KOPT-K1 (cell line): ENCODE data around the gene ZNF346.
"Not testable (repeated sequence)": the region's sequence is repeated elsewhere in the genome, so short reads cannot be mapped to it uniquely, and the experiment has no call there.

ENCODE experiments used
- H3K27ac ChIP-seq: fragments of 200-600 bp; sonication (generic); 2 replicates; pipeline ENCODE4 v1.5.1; 2016; ENCODE audit warnings: antibody characterized with exemption, mild to moderate bottlenecking, low read depth, low read length; ENCODE audit not compliant: poor library complexity, severe bottlenecking
- H3K36me3 ChIP-seq: fragments of 200-600 bp; sonication (generic); 2 replicates; pipeline ENCODE4 v1.5.1; 2017; ENCODE audit warnings: antibody characterized with exemption, mild to moderate bottlenecking, low read length, moderate library complexity; ENCODE audit not compliant: insufficient read depth
- H3K9me3 ChIP-seq: fragments of 200-600 bp; sonication (generic); 2 replicates; pipeline ENCODE4 v1.5.1; 2017; ENCODE audit warnings: antibody characterized with exemption, low read length, mild to moderate bottlenecking; ENCODE audit not compliant: insufficient read depth, poor library complexity, severe bottlenecking

ZNF346 gene

GRCh38 chr5:176998828-176999227, 23.7 kb upstream of the ZNF346 start:
- peaks cover 5% of the 10 kb centered on the region for H3K36me3 ChIP-seq
- H3K9me3 ChIP-seq: peaks cover 6% of the 10 kb centered on the region
- H3K27ac ChIP-seq: no peak overlapping the region

DNA sequence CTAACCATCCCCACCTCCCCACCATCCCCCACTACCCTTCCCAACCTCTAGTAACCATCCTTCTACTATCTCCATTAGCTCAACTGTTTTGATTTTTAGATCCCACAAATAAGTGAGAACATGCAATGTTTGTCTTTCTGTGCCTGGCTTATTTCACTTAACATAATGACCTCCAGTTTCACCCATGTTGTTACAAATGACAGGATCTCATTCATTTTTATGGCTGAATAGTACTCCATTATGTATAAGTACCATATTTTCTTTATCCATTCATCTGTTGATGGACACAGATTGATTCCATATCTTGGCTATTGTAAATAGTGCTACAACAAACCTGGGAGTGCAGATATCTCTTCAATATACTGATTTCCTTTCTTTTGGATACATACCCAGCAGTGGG, 23.0 kb upstream of the ZNF346 start:
- not testable (repeated sequence) for H3K36me3 ChIP-seq, H3K27ac ChIP-seq, H3K9me3 ChIP-seq

GRCh38 chr5:177003649-177004048, 18.8 kb upstream of the ZNF346 start:
- Histone ChIP-seq H3K27ac (no peak overlapping the region), H3K36me3 (no peaks in the 10 kb centered on the region; the same call in 1 of the 2 replicates), H3K9me3 (no peaks in the 10 kb centered on the region)

- no peaks in the 10 kb centered on the region for H3K36me3 ChIP-seq
- H3K27ac ChIP-seq: no peak overlapping the region
- H3K9me3 ChIP-seq: no peaks in the 10 kb centered on the region
These were observed 17.5 kb upstream of the ZNF346 start for GRCh38 chr5:177004961-177005360.

DNA sequence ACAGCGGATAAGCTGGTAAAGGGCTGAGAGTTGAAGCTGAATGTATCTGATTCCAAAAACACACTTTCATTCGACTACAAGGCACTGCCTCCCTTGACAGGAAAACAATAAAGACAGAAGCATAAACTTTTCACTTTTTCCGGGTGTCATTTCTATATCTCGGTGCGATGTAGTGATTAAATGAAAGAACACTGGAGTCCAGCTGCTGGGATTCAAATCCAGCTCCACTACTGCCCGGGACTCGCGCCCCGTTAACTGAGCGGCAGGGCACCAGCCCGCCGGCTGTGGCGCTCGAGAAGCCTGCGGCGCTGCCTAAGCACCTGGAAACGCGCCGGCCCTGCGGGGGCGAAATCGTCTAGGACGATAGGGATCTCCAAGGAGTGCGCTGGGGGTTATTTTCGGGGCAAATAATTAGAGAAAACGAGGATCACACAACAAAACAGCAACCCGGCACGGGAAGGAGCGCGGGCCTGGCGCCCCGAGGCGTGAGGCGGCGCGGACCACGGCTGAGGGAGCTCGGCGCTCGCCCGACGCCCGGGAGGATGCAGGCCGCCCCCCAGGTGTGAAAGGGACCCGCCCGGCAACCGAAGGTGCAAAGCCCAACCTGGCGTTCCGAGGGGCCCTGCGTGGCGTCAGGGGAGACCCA, 16.8 kb upstream of the ZNF346 start:
- H3K27ac ChIP-seq: peak overlapping the region; percentile 81
- no peaks in the 10 kb centered on the region for H3K9me3 ChIP-seq
- no peaks in the 10 kb centered on the region for H3K36me3 ChIP-seq

DNA sequence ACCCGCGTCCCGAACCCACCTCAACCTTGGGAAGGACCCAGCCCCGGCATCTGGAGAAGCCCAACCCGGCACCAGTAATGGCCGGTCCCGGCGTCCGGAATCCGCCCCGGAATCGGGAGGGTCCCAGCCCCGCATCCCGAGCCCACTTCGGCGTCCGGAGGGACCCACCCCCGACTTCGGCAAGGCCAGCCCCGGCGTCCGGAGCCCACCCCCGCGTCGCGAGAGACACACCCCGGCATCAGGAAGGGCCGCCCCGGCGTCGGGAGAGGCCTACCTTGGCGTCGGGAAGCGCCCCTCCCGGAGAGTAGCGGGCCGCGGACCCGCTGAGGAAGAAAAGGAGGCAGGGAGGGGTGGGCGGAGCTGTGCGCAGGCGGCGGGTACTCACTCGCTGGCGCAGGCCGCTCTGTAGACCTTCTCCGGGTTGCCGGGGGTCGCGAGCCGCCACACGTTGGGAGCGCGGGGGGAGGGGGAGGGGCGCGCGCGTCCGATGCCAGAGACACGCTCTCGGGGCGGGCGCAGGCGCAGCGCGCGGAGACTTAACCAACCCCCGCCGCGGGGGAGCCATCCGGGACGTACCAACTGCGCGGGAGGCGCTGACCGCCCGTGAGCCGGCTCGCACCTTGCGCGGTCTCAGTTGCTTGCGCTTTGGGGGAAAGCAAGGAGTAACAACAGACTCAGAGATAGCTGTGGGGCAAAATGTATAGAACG, 16.1 kb upstream of the ZNF346 start, which contains the start of gene UIMC1:
Gene UIMC1, minus strand, starts transcription at position 515 of the 708 bp plus-strand sequence. CDS start 24,164 bp downstream, outside the sequence.
- no peaks in the 10 kb centered on the region for H3K36me3 ChIP-seq
- peak within 1 kb of the TSS; percentile 81 for H3K27ac ChIP-seq
- no peaks in the 10 kb centered on the region for H3K9me3 ChIP-seq

DNA sequence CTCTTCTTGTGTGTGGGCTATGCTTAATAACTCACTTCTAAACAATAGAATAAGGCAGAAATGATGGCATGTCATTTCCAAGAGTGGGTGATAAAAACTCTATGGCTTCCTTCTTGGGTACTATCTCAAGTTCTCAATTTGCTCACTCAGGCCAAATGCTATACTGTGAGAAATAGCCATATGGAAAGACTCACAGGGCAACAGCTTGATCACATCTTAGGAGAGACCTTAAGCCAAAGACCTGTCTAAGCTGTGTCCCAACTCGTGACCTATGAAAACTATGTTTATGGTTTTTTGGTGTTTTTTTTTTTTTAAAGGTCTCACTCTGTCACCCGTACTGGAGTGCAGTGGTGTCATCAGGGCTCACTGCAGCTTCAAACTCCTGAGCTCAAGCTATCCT, 13.8 kb upstream of the ZNF346 start:
- no peaks in the 10 kb centered on the region for H3K36me3 ChIP-seq
- H3K9me3 ChIP-seq: no peaks in the 10 kb centered on the region
- H3K27ac ChIP-seq: no peak overlapping the region

DNA sequence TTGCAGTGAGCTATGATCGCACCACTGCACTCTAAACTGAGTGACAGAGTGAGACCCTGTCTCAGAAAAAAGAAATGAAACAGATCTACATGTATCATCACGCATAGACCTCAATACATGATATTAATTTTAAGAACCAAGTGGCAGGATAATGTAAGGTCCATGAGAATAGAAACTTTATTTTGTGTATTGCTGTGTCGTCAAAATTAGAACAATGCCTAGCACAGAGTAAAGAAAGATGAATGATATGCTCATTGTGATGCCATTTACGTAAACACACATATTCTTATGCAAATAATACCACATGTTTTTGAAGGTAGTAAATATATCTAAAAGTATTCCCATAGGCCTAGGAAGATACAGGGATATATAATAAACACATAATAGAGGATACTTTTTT, 12.3 kb upstream of the ZNF346 start:
- H3K36me3 ChIP-seq: no peaks in the 10 kb centered on the region
- H3K9me3 ChIP-seq: no peaks in the 10 kb centered on the region
- H3K27ac ChIP-seq: no peak overlapping the region

GRCh38 chr5:177015156-177015555, 7.3 kb upstream of the ZNF346 start:
- H3K27ac ChIP-seq: no peak overlapping the region
- no peaks in the 10 kb centered on the region for H3K36me3 ChIP-seq
- H3K9me3 ChIP-seq: no peaks in the 10 kb centered on the region

DNA sequence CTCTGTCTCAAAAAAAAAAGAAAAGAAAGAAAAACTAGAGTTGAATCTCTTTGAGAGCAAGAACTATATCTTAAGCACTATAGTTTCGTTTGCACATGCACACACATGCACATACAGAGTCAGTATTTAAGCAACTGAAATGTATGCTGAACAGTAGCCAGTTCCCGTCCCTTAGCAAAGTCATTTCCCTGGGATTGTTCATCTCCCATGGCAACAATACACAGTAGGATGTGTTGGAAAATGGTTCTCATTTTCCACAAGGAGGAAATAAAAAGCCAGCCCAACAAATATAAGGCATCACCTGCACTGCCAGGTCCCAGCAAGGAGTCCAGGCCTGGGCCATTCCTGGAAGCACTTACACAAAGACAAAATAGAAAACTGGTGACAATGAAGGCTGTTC, 4.2 kb upstream of the ZNF346 start:
- Histone ChIP-seq H3K9me3 (no peaks in the 10 kb centered on the region), H3K27ac (no peak overlapping the region), H3K36me3 (no peaks in the 10 kb centered on the region)

DNA sequence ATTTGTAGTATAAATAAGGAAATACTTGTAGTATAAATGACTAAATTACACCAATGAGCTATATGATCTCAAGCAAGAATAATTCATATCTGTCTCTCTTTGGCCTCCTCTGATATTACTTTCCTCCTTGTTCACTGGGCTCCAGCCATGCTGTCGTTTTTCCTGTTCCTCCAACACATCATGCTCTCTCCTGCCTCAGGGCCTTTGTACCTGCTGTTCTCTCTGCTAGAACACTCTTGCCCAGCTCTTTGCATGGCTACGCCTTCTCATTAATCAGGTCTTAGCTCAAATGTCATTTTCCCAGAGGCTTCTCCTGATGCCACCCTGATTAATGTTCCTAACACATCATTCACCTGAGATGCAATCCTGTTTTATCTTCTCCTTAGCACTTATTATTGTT, 2.5 kb upstream of the ZNF346 start:
- Histone ChIP-seq H3K27ac (no peak overlapping the region), H3K36me3 (peaks cover 8% of the 10 kb centered on the region; the same call in 1 of the 2 replicates), H3K9me3 (no peaks in the 10 kb centered on the region)

GRCh38 chr5:177023303-177023664, 788 bp downstream of the ZNF346 start:
- H3K9me3 ChIP-seq: no peaks in the 10 kb centered on the region
- peak overlapping the region; percentile 79 for H3K27ac ChIP-seq
- peaks cover 33% of the 10 kb centered on the region for H3K36me3 ChIP-seq

GRCh38 chr5:177024559-177024958, 2.1 kb downstream of the ZNF346 start:
- Histone ChIP-seq H3K36me3 (peaks cover 45% of the 10 kb centered on the region), H3K9me3 (no peaks in the 10 kb centered on the region), H3K27ac (no peak overlapping the region)

GRCh38 chr5:177025101-177025601, 2.7 kb downstream of the ZNF346 start:
- peaks cover 51% of the 10 kb centered on the region for H3K36me3 ChIP-seq
- no peaks in the 10 kb centered on the region for H3K9me3 ChIP-seq
- no peak overlapping the region for H3K27ac ChIP-seq

GRCh38 chr5:177027665-177028064, 5.2 kb downstream of the ZNF346 start:
- no peaks in the 10 kb centered on the region for H3K9me3 ChIP-seq
- H3K27ac ChIP-seq: no peak overlapping the region
- H3K36me3 ChIP-seq: peaks cover 75% of the 10 kb centered on the region

DNA sequence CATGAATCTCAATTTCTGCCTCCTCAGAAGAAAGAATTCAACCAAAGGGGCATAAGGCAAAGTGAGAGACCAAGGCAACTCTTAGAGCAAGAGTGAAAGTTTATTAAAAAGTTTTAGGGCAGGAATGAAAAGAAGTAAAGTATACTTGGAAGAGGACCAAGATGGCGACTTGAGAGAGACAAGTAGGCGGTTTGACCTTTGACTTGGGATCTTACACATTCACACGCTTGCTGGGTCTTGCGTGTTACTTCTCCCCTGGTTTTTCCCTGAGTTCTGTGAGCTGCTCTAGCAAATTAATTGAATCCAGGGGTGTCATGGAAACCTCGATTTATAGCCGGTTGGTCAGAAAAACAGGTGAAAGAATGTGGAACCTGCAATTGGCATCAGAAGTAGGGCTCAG, 7.0 kb downstream of the ZNF346 start:
- no peaks in the 10 kb centered on the region for H3K9me3 ChIP-seq
- H3K36me3 ChIP-seq: peaks cover 87% of the 10 kb centered on the region
- H3K27ac ChIP-seq: no peak overlapping the region
